IMR-90 (cell line): ENCODE results near the gene VASH1. TPM values are rescaled to one million over a fixed set of nuclear protein-coding genes. Genes with fewer than 3 reads are reported as not detected.

Experiments used
- ATAC-seq: fragments of 200-7000 bp; cut with Tn5 transposase; 2 replicates; pipeline ENCODE4 v1.9.1; 2020; ENCODE audit warnings: low read depth, mild to moderate bottlenecking, moderate library complexity
- BruUV-seq: library from RNA; stranded (reverse); fragments of 400-500 nt; replicated peaks from 2 replicates; lab custom pipeline; 2021; lab: Mats Ljungman, UMichigan
- CTCF ChIA-PET: fragments of 300-600 bp; formaldehyde crosslinking; extraction: SDS; loops from one replicate; lab custom pipeline; 2021; ENCODE audit warnings: antibody characterized with exemption; lab: Yijun Ruan, JAX
- POLR2A ChIA-PET: fragments of 300-600 bp; sonication (Branson Sonifier 250); formaldehyde crosslinking; loops from one replicate; lab custom pipeline; 2022; ENCODE audit warnings: antibody characterized with exemption; ENCODE audit not compliant: unreplicated experiment; lab: Charles Lee
- DNase-seq: peaks from one replicate; pipeline ENCODE4 v3.0.0; 2013
- H2AFZ ChIP-seq: replicated peaks from 2 replicates; pipeline ENCODE3; 2013; ENCODE audit warnings: low read length, mild to moderate bottlenecking; ENCODE audit not compliant: poor library complexity
- H2AK5ac ChIP-seq: 2 replicates; pipeline ENCODE4 v1.6.1; 2013; ENCODE audit warnings: low read depth, low read length, inconsistent platforms
- H2AK9ac ChIP-seq: replicated peaks from 2 replicates; pipeline ENCODE3; 2013; ENCODE audit warnings: mild to moderate bottlenecking, low read depth, low read length, moderate library complexity; ENCODE audit not compliant: poor library complexity
- H2BK120ac ChIP-seq: 2 replicates; pipeline ENCODE4 v1.6.1; 2013; ENCODE audit warnings: low read depth, low read length, inconsistent platforms
- H2BK15ac ChIP-seq: 3 replicates; pipeline ENCODE4 v1.6.1; 2013; ENCODE audit warnings: low read depth, low read length, inconsistent platforms
- H2BK20ac ChIP-seq: 2 replicates; pipeline ENCODE4 v1.6.1; 2013; ENCODE audit warnings: low read depth, mild to moderate bottlenecking, inconsistent platforms, low read length, moderate library complexity
- H2BK5ac ChIP-seq: 2 replicates; pipeline ENCODE4 v1.6.1; 2013; ENCODE audit warnings: mild to moderate bottlenecking, low read depth, low read length, inconsistent platforms; ENCODE audit not compliant: poor library complexity, severe bottlenecking
- H3K14ac ChIP-seq: replicated peaks from 2 replicates; pipeline ENCODE4 v1.6.1; 2013; ENCODE audit warnings: low read depth, low read length, inconsistent platforms
- H3K18ac ChIP-seq: 2 replicates; pipeline ENCODE4 v1.6.1; 2013; ENCODE audit warnings: low read depth, low read length, control low read depth
- H3K23ac ChIP-seq: 2 replicates; pipeline ENCODE4 v1.6.1; 2013; ENCODE audit warnings: low read depth, low read length, inconsistent platforms
- H3K27ac ChIP-seq: 2 replicates; pipeline ENCODE4 v1.5.1; 2013; ENCODE audit warnings: mild to moderate bottlenecking, control low read depth, low read length; ENCODE audit not compliant: insufficient read depth
- H3K27me3 ChIP-seq: 2 replicates; pipeline ENCODE4 v1.6.1; 2013; ENCODE audit warnings: low read length; ENCODE audit not compliant: control insufficient read depth, insufficient read depth
- H3K36me3 ChIP-seq: 2 replicates; pipeline ENCODE4 v1.6.1; 2013; ENCODE audit warnings: low read length, mixed read lengths; ENCODE audit not compliant: control insufficient read depth, insufficient read depth
- H3K4ac ChIP-seq: 2 replicates; pipeline ENCODE4 v1.6.1; 2013; ENCODE audit warnings: low read depth, low read length, inconsistent platforms
- H3K4me1 ChIP-seq: 2 replicates; pipeline ENCODE4 v1.6.1; 2013; ENCODE audit warnings: low read length, mixed read lengths; ENCODE audit not compliant: control insufficient read depth, insufficient read depth
- H3K4me2 ChIP-seq: 2 replicates; pipeline ENCODE4 v1.6.1; 2013; ENCODE audit warnings: low read depth, mild to moderate bottlenecking, control low read depth, low read length, moderate library complexity
- H3K4me3 ChIP-seq: 2 replicates; pipeline ENCODE4 v1.5.1; 2013; ENCODE audit warnings: low read depth, mild to moderate bottlenecking, control low read depth, low read length, moderate library complexity; ENCODE audit not compliant: insufficient read depth
- H3K56ac ChIP-seq: 2 replicates; pipeline ENCODE4 v1.6.1; 2013; ENCODE audit warnings: low read length, inconsistent platforms; ENCODE audit not compliant: insufficient read depth; ENCODE audit errors: extremely low read depth
- H3K79me1 ChIP-seq, 2 experiments: 2 replicates each; pipeline ENCODE4 v1.6.1; 2013; ENCODE audit warnings: low read length in 2 of 2, inconsistent platforms in 1 of 2, low read depth in 1 of 2
- H3K9ac ChIP-seq: 2 replicates; pipeline ENCODE4 v1.6.1; 2013; ENCODE audit warnings: low read depth, low read length, control low read depth
- H3K9me1 ChIP-seq: 2 replicates; pipeline ENCODE4 v1.6.1; 2013; ENCODE audit warnings: low read length, inconsistent platforms; ENCODE audit not compliant: insufficient read depth
- H3K9me3 ChIP-seq: 2 replicates; pipeline ENCODE4 v1.6.1; 2013; ENCODE audit warnings: low read length; ENCODE audit not compliant: control insufficient read depth, insufficient read depth
- H4K20me1 ChIP-seq: 2 replicates; pipeline ENCODE4 v1.6.1; 2013; ENCODE audit warnings: low read length, inconsistent platforms; ENCODE audit not compliant: insufficient read depth
- H4K5ac ChIP-seq: 2 replicates; pipeline ENCODE4 v1.6.1; 2013; ENCODE audit warnings: mild to moderate bottlenecking, low read depth, low read length, control low read depth
- H4K8ac ChIP-seq, 2 experiments: 2 replicates each; pipeline ENCODE4 v1.6.1; 2013; ENCODE audit warnings: low read depth in 2 of 2, low read length in 2 of 2, control low read depth in 1 of 2, inconsistent platforms in 1 of 2
- H4K91ac ChIP-seq: 2 replicates; pipeline ENCODE4 v1.6.1; 2013; ENCODE audit warnings: low read depth, low read length, inconsistent platforms; ENCODE audit not compliant: insufficient read depth
- FOS ChIP-seq: fragments of 150-350 bp; IDR thresholded peaks from 2 replicates; pipeline ENCODE4 v1.6.1; 2016; ENCODE audit warnings: low read depth, low read length
- POLR2A ChIP-seq: IDR thresholded peaks from 2 replicates; pipeline ENCODE4 v1.6.1; 2012; ENCODE audit warnings: mild to moderate bottlenecking, low read depth, low read length
- RAD21 ChIP-seq: IDR thresholded peaks from 2 replicates; pipeline ENCODE4 v1.6.1; 2012; ENCODE audit warnings: low read length, improper control_type of control experiment
- WGBS, 2 experiments: methylation state at CpG; one replicate each; pipeline versions ENCODE4 v1.1.5 to v1.1.7; 2013; ENCODE audit warnings: missing lambda C conversion rate in 2 of 2; ENCODE audit not compliant: insufficient read length in 1 of 2; ENCODE audit errors: extremely low coverage in 2 of 2; 5-methylcytosine and 5-hydroxymethylcytosine counted together
- dilution Hi-C: fragments of 300-500 bp; cut with HindIII; formaldehyde crosslinking; loops from one replicate; pipeline ENCODE4 v1.14.3; 2018; ENCODE audit warnings: low sequenced_read_pairs; ENCODE audit not compliant: unreplicated experiment
- in situ Hi-C: fragments of 300-500 bp; cut with MboI; formaldehyde crosslinking; loops from 3 replicates; pipeline ENCODE4 v1.14.3; 2019; ENCODE audit warnings: low sequenced_read_pairs, inconsistent platforms, mixed read lengths
- intact Hi-C: fragments of 100-400 bp; cut with micrococcal nuclease; formaldehyde crosslinking; loops from 2 replicates; pipeline ENCODE4 v1.10.0; 2022
- polyA plus RNA-seq, 3 experiments: library from polyadenylated mRNA; depleted of rRNA; stranded (reverse); fragments of >200 nt; gene quantifications; 2 replicates each; pipeline ENCODE4 v1.2.3, GENCODE V29; 2012; ENCODE audit warnings: low replicate concordance in 1 of 3
- total RNA-seq: library from RNA; depleted of rRNA; stranded (reverse); fragments of >200 nt; gene quantifications from 2 replicates; pipeline ENCODE4 v1.2.3, GENCODE V29; 2012
- TF ChIP-seq, protein P1 (sequence below): conservative IDR thresholded peaks from 2 replicates; pipeline ENCODE4 v1.5.1; 2012; ENCODE audit warnings: mild to moderate bottlenecking, low read depth, low read length, improper control_type of control experiment

VASH1 gene
- total and polyA plus RNA-seq, 2 of the 4 experiments (the other 2 are of a cell fraction): 2.0 to 9.5 TPM

DNA sequence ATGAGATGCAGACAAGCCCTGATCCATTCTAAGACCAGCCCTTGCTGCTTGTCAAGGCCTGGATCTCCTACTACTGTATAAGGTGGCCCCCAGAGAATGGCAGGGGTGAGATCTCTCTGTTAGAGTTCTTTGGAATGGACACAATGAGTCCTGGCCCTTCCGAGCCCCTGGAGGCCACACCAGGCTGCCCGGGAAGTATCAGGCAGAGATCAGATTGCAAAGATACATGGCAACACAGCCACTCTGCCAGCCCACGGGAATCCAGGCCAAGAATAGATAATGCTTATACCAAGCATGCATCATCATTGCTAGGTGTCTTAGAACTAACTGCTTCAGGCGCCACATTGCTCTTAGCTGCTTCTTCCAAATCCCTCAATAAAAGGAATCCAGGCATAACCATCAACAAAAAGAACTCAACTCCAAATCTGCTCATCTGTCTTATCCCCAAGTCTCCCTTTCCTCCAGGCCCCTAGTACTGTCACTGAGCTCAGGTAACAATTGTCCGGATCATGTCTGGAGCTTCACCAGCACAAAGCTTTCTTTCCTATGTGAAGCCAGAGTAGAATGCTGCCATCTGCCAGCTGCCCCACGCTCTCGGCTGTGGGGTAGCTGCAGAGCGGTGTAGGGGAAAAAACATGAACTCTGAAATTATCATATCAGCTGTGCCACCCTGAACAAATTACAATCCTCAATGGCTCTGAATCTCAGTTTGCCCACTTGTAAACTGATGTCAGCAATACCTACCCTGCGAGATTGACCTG lies 5.5 kb upstream of the VASH1 start:
- ChIA-PET POLR2A (no interaction called here), CTCF (no interaction called here)
- Histone ChIP-seq H3K27ac (no peak overlapping the region), H2AK5ac (no peak overlapping the region), H3K4me2 (no peak overlapping the region), H2AK9ac (no peak overlapping the region), H3K23ac (no peak overlapping the region), H3K9me1 (peaks cover 5% of the 10 kb centered on the region), H3K4ac (no peak overlapping the region), H2BK5ac (no peak overlapping the region), H3K9me3 (no peaks in the 10 kb centered on the region), H3K56ac (no peak overlapping the region), H3K79me1 (no peaks in the 10 kb centered on the region), H3K18ac (no peak overlapping the region), H3K4me1 (peaks cover 2% of the 10 kb centered on the region; the same call in 1 of the 2 replicates), H3K14ac (no peak overlapping the region), H3K4me3 (no peak overlapping the region), H3K36me3 (no peaks in the 10 kb centered on the region), H3K9ac (no peak overlapping the region), H4K91ac (no peak overlapping the region), H2BK20ac (no peak overlapping the region), H4K5ac (no peak overlapping the region), H2BK120ac (no peak overlapping the region), H4K8ac (no peak overlapping the region), H2BK15ac (no peak overlapping the region), H2AFZ (no peak overlapping the region), H3K27me3 (no peaks in the 10 kb centered on the region; the same call in 1 of the 2 replicates), H4K20me1 (no peaks in the 10 kb centered on the region)
- TF ChIP-seq RAD21 (no peak), POLR2A (no peak), FOS (no peak)
- TF ChIP-seq, protein P1, sequence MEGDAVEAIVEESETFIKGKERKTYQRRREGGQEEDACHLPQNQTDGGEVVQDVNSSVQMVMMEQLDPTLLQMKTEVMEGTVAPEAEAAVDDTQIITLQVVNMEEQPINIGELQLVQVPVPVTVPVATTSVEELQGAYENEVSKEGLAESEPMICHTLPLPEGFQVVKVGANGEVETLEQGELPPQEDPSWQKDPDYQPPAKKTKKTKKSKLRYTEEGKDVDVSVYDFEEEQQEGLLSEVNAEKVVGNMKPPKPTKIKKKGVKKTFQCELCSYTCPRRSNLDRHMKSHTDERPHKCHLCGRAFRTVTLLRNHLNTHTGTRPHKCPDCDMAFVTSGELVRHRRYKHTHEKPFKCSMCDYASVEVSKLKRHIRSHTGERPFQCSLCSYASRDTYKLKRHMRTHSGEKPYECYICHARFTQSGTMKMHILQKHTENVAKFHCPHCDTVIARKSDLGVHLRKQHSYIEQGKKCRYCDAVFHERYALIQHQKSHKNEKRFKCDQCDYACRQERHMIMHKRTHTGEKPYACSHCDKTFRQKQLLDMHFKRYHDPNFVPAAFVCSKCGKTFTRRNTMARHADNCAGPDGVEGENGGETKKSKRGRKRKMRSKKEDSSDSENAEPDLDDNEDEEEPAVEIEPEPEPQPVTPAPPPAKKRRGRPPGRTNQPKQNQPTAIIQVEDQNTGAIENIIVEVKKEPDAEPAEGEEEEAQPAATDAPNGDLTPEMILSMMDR: no peak
- DNase-seq: no peak
- intact Hi-C loops (no loop called here), in situ Hi-C loops (no loop called here), dilution Hi-C loops (no loop called here)
- no peak for ATAC-seq
- WGBS, 2 experiments: 83% methylated on average over 3 of the region's 9 CpGs; no CpG with 5 or more reads in 1 of the 2 experiments
- BruUV-seq: no TSS peak
